Fibroblast of the aortic adventitia (primary cell): ENCODE data around the gene BRD1. TPM values are rescaled to one million over a fixed set of nuclear protein-coding genes. Genes with fewer than 3 reads are reported as not detected.
A peak's percentile ranks its signal among the peaks of the same experiment; 100 is the strongest.
"Not testable (repeated sequence)": the region's sequence is repeated elsewhere in the genome, so short reads cannot be mapped to it uniquely, and the experiment has no call there.

Experiments
- DNase-seq: peaks from one replicate; pipeline ENCODE4 v3.0.0-alpha.2; 2010; ENCODE audit warnings: low read depth
- H3K4me3 ChIP-seq: 2 replicates; pipeline ENCODE4 v1.5.1; 2011; ENCODE audit warnings: low read depth, mild to moderate bottlenecking, control low read depth, low read length, moderate library complexity
- total RNA-seq: library from RNA; depleted of rRNA; stranded (reverse); fragments of >200 nt; gene quantifications from 2 replicates; pipeline ENCODE4 v1.2.3, GENCODE V29; 2012; ENCODE audit warnings: low replicate concordance
- TF ChIP-seq, protein P1 (sequence below): IDR thresholded peaks from 2 replicates; pipeline ENCODE4 v1.5.1; 2011; ENCODE audit warnings: mild to moderate bottlenecking, low read length, control low read depth, inconsistent platforms; ENCODE audit not compliant: insufficient read depth

Gene BRD1
- total RNA-seq, 1 donor = 14.6 TPM

DNA sequence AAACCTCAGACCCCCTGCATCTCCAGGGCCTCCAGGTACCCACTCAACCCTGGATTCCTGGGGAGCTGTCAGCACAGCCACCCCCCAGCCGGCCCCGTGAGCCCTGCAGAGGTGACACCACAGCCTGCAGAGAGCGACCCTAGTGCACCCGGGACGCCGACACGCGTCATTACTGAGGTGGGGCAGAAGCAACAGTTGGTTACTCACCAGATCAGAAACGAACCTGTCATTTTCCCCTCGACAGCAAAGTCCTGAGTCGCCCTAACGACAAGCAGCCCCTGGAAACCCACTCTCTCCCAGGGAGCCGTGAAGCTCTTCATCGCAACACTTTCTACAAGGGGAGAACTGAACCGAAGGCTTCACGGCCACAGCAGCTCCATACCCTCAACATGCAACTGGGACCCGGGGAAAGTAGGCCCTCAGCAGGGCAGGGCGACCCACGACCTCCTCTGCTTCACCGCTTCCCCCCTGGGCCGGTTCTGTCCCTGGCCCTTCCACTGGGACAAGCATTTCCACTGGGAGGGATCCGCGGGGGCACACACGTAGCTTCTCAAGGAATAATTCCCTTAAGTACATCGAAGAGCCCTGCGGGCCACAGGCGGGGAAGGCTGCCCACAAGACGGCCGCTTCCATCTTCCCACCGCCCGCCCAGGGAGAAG lies 1.6 kb downstream of the BRD1 start:
- H3K4me3 ChIP-seq = peak overlapping the region; percentile 80
- DNase-seq = peak; percentile 37
- TF ChIP-seq, protein P1, sequence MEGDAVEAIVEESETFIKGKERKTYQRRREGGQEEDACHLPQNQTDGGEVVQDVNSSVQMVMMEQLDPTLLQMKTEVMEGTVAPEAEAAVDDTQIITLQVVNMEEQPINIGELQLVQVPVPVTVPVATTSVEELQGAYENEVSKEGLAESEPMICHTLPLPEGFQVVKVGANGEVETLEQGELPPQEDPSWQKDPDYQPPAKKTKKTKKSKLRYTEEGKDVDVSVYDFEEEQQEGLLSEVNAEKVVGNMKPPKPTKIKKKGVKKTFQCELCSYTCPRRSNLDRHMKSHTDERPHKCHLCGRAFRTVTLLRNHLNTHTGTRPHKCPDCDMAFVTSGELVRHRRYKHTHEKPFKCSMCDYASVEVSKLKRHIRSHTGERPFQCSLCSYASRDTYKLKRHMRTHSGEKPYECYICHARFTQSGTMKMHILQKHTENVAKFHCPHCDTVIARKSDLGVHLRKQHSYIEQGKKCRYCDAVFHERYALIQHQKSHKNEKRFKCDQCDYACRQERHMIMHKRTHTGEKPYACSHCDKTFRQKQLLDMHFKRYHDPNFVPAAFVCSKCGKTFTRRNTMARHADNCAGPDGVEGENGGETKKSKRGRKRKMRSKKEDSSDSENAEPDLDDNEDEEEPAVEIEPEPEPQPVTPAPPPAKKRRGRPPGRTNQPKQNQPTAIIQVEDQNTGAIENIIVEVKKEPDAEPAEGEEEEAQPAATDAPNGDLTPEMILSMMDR = no peak

DNA sequence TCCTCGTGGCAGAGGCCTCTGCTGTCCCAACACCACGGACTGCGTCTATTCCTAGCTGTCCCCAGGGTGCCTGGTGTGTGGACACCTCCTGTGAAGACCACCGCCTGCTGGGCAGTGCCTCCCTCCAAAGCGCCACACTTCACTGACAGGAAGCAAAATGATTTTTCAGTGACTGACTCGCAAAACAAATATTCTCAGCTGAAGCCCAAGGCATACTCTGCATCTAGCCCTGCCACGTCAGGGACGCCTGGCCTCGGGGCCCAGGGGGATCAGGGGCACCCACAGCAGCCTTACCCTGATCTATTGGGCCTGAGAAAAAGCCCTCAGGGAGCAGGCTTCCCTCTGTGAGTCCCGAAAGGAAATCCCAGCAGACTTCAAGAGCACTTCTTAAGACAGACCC lies 2.2 kb downstream of the BRD1 start:
- TF ChIP-seq, protein P1 = no peak
- H3K4me3 ChIP-seq = peak overlapping the region; percentile 80
- peak; percentile 48 for DNase-seq

DNA sequence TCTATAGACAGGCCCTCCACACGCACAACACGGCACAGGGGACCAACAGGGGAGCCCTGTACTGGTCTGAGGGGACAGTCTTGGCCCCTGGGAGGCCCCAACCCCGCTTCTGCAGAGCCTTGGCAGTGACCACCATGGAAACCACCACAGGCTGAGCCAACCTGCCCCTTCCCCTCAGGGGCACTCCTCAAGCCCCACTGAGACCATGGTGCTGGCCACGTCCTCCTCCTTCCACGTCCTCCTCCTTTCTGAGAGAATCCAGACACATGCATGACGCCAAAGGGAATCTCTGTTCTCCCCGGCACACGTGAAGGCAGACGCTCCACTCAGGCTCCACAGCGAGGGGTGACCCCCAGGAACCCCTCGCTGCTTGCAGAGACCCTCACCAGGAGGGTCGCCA lies 2.7 kb downstream of the BRD1 start:
- peak overlapping the region; percentile 80 for H3K4me3 ChIP-seq
- TF ChIP-seq, protein P1 = no peak

DNA sequence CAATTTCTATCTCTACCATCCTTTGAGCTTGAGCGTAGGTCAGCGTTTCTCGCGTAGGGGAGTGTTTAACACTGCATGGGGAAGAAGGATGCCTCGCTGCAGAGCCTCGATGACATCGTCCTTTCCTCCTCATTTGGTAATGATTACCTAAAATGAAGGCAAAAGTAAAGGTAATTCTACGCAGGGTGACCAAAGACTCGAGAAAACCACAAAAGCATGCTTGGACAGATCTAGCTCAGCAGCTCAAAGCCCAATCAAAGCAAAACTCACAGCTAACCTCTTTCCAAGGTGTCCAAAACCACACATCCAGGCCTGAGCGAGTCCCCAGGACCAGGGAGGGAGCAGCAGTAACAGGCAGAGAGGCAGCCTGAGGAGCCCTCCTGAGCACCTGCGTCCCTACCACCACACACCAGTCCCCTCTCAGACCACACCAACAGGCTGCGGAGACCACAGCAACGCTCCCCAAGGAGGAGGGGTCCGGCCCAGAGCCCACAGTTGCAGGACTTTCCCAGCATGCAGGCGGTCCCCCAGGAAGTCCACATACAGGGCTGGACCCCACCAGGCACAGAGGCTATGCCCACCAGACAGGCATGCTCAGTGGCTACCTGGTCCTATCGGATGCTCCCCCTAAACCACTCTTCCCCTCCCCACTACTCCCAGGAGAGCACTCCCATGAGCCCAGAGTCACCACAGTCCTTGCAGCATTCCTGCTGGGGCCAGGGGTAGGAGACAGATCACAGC lies 3.3 kb downstream of the BRD1 start:
- no peak overlapping the region for H3K4me3 ChIP-seq
- TF ChIP-seq, protein P1 = no peak
- DNase-seq = no peak

More for the DNA sequence above, 2.7 kb downstream of the BRD1 start:
- DNase-seq = no peak

DNA sequence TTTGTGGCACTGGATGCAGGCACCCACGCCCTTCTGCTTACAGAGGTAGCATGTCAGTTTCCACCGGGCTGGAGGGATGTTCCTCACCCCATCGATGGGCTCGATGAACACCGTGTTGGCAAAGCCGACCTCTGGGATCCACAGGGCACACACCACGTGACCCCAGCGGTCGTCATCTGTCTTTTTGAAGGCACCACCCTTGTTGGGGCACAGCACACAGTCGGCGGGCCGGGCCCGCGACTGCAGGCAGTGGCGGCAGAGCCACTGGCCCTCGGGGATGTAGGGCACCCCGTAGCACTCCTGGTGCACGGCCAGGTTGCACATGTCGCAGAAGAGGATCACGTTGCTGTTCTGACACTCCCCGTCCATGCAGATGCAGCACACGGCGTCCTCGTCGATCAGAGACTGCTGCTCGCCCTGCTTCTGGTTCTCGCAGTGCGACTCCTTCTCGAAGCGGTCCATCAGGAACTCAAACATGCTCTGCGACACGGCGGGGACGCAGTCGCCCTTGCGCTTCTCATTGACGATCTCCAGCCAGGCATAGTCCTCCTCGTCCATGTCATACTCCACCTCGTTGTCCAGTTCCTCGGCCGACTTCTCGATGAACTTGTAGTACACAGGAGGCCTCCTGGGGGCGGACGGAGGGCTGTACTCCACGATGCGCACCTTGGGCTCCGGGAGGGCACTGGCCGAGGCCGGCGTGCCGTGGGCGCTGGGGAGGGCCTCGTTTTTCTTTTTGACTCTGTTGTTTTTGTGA lies 4.2 kb downstream of the BRD1 start:
- no peak overlapping the region for H3K4me3 ChIP-seq
- TF ChIP-seq, protein P1 = no peak
- DNase-seq = no peak

DNA sequence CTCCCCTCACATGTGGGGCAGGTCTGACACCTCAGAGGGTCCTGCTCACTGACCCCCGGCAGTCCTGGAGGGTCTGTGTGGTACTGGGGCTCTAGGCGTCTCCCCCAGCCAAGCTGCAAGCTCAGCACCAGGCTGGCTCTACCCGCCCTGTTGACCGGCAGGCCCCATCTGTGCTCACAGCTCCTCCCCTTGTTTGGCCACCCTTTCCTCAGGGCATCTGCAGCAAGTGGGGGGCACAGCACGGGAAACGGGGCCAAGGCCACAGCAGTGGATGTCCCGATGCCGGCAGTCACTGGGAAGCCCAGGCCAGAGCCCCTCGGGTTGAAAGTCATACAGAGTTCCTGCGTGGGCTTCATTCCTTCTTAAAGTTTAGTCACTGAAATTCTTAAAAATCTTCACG lies 5.9 kb downstream of the BRD1 start:
- H3K4me3 ChIP-seq, DNase-seq: not testable (repeated sequence)

DNA sequence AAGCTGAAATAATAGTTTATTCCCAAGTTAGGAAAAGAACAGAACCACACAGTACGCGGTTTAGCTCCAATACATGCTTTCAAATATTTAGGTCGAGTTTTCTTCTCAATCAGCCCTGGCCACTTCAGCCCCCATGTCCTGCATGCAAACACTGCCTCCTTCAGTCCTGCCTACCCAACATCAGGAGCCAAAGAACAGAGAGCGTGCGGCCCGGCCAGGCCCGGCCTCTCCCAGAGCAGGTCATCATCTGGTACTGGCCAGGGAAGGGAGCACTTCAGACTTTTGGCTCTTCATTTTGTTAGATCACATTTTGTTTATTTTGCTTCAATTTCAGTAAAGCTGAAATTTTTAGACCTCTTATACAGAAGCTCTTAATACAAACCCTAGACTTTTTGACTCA lies 6.7 kb downstream of the BRD1 start:
- H3K4me3 ChIP-seq = no peak overlapping the region
- TF ChIP-seq, protein P1 = peak; percentile 14
- DNase-seq = peak; percentile 28
